Erythroblast (primary cell): ENCODE data around the gene PDF.

Source experiments
- GATA1 ChIP-seq: IDR thresholded peaks from 2 replicates; pipeline ENCODE4 v1.6.1; 2011; ENCODE audit warnings: low read depth, mild to moderate bottlenecking, control low read depth, low read length, moderate library complexity
- POLR2A ChIP-seq: IDR thresholded peaks from 2 replicates; pipeline ENCODE4 v1.6.1; 2011; ENCODE audit warnings: mild to moderate bottlenecking, low read length

DNA sequence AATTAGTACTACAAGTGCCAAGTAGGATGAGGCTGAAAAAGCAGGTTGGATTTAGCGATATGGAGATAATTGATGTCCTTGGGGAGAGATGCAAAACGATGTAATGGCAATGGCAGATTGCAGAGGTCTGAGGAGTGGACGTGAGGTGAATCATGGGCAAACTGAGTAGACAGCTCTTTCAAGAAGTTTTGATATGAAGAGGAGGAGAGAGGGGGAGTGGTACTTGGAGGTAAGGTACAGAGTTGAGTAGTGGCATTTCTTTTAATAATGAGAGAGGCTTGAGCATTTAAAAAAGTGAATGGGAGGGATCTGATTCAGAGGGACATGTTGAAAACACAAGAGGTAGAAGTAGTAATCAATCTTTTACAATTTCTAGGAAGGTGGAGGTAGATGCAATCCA, 37.0 kb downstream of the PDF start:
- no peak for TF ChIP-seq POLR2A
- no peak for TF ChIP-seq GATA1
